Bronchial epithelial cell (primary cell): ENCODE measurements around the gene ZSCAN5B. TPM values are rescaled to one million over a fixed set of nuclear protein-coding genes. Genes with fewer than 3 reads are reported as not detected.
"Not testable (repeated sequence)": the region's sequence is repeated elsewhere in the genome, so short reads cannot be mapped to it uniquely, and the experiment has no call there.

Experiments used
- DNase-seq: peaks from one replicate; pipeline ENCODE4 v3.0.0-alpha.2; 2010; ENCODE audit warnings: low read depth
- FAIRE-seq: peaks from 2 replicates; lab custom pipeline; 2011; peaks lifted over from hg19 to GRCh38; lab: Jason Lieb, UNC
- H3K27me3 ChIP-seq: 2 replicates; pipeline ENCODE4 v1.5.1; 2011; ENCODE audit warnings: low read length; ENCODE audit not compliant: control insufficient read depth, insufficient read depth
- H3K36me3 ChIP-seq: 2 replicates; pipeline ENCODE4 v1.5.1; 2011; ENCODE audit warnings: low read length; ENCODE audit not compliant: control insufficient read depth, insufficient read depth
- H3K4me3 ChIP-seq: 2 replicates; pipeline ENCODE4 v1.5.1; 2011; ENCODE audit warnings: mild to moderate bottlenecking, low read depth, low read length, control low read depth
- total RNA-seq: library from RNA; depleted of rRNA; stranded (reverse); fragments of >200 nt; gene quantifications from 2 replicates; pipeline ENCODE4 v1.2.1, GENCODE V29; 2014
- TF ChIP-seq, protein P1 (sequence below): IDR thresholded peaks from 2 replicates; pipeline ENCODE4 v1.5.1; 2011; ENCODE audit warnings: mild to moderate bottlenecking, moderate library complexity, low read length, control low read depth, inconsistent platforms; ENCODE audit not compliant: insufficient read depth, severe bottlenecking

The ZSCAN5B gene
- total RNA-seq, 1 donor from 2014 or later = not detected

DNA sequence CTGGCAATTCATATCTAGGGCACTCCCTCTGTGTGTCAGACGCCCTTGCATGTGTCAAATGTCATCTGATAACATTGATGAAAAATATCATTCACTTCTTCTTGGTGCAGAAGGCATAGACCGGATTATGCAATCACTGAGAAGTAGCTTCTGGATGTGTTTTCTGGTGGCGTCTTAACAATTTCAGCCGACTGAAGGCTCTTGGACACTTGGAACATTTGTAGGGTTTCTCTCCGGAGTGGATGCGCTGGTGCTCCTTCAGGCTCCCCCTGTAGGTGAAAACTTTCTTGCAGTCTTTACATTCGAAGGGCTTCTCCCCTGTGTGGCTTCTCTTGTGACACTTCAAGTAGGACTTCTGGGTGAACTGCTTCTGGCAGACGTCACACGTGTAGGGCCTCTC is 23.9 kb upstream of the ZSCAN5B start:
- H3K27me3 ChIP-seq, H3K36me3 ChIP-seq, H3K4me3 ChIP-seq: not testable (repeated sequence)
- DNase-seq = peak; percentile 10
- TF ChIP-seq, protein P1, sequence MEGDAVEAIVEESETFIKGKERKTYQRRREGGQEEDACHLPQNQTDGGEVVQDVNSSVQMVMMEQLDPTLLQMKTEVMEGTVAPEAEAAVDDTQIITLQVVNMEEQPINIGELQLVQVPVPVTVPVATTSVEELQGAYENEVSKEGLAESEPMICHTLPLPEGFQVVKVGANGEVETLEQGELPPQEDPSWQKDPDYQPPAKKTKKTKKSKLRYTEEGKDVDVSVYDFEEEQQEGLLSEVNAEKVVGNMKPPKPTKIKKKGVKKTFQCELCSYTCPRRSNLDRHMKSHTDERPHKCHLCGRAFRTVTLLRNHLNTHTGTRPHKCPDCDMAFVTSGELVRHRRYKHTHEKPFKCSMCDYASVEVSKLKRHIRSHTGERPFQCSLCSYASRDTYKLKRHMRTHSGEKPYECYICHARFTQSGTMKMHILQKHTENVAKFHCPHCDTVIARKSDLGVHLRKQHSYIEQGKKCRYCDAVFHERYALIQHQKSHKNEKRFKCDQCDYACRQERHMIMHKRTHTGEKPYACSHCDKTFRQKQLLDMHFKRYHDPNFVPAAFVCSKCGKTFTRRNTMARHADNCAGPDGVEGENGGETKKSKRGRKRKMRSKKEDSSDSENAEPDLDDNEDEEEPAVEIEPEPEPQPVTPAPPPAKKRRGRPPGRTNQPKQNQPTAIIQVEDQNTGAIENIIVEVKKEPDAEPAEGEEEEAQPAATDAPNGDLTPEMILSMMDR = peak; percentile 37
- peak; percentile 47 for FAIRE-seq

DNA sequence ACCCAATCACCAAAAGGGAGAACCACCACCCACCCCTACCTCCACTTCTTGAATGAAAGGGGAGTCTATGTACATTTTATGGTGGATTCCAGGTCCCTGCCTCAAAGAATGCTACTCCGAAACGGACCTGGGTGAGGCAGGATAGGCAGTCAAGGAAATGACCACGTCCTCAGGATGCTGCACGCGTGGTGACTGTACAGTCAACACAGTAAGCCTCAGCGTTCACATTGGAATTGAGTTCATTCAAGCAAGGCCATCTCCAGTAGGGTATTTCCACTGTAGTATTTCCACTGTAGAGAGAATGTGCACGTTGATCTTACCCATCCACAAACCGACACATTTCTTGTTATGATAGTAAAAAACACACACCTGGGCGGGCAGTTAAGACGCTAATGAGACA is 21.4 kb upstream of the ZSCAN5B start:
- no peak for DNase-seq
- no peaks in the 10 kb centered on the region for H3K27me3 ChIP-seq
- TF ChIP-seq, protein P1 = no peak
- no peak for FAIRE-seq
- no peak overlapping the region for H3K4me3 ChIP-seq
- H3K36me3 ChIP-seq = no peaks in the 10 kb centered on the region

DNA sequence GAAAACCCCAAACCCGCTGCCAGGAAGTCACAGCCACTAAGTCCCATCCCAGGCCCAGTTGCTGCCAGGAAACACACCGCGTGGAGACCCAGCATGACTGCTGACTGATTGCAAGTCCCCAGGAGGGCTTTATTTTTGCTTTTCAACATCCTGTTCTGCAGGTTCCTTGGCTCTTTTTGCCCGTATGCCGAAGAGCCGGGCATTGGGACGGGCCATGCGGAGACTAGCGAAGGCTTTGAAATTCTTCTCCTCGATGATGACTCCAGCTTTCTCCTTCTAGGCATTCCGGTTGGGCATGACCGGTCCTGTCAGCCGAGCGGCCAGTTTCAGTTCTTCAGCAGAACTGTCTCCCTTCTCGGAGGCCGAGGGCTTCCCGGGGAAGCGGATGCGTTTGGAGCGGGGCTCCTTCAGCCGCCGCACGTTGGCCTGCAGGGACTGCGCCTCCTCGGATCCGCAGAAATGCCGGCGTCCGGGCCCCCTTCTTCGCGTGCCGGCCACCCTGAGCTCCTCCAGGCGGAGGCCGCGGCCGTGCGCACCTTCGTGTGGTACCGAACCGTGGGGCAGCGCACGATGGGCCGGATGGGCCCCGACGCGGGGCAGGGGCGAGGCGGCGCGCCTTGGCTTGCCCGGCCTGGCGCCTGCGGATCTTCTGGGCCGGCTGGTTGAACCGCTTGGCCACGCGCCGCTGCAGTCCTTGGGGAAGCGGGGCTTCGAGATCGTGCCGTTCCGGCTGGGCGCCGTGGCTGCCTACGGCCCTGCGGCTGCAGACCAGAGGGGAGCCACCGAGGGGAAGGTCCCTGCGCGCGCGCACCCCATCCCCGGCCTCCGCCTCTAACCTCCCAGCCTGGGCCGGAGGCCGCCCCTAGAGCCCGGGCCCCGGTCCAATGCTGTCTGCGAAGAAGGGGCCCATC is 19.7 kb upstream of the ZSCAN5B start:
- Histone ChIP-seq H3K4me3 (peak overlapping the region; percentile 36), H3K36me3 (no peaks in the 10 kb centered on the region), H3K27me3 (no peaks in the 10 kb centered on the region)
- TF ChIP-seq, protein P1 = no peak
- DNase-seq (peak; percentile 85), FAIRE-seq (no peak)

DNA sequence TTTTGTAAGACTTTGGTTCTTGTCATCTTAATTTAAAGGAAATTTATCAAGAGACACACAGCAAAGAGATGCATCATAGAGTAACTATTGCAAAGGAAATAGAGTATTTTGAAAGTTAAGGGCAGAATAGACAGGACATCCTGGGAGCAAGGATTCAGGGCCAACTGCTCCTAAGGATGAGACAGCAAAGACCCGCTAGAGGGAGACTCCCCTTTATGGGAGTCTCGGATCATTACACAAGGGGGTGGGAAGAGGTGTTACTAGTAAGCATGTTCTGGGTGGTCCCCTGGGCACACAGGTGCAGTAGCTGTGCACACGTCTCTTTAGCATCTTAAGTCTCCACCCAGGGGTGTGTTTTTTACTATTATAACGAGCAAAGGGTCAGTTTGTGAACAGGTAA is 14.1 kb upstream of the ZSCAN5B start:
- no peak for DNase-seq
- TF ChIP-seq, protein P1 = no peak
- FAIRE-seq = no peak
- Histone ChIP-seq H3K27me3 (no peaks in the 10 kb centered on the region), H3K4me3 (no peak overlapping the region), H3K36me3 (no peaks in the 10 kb centered on the region)

DNA sequence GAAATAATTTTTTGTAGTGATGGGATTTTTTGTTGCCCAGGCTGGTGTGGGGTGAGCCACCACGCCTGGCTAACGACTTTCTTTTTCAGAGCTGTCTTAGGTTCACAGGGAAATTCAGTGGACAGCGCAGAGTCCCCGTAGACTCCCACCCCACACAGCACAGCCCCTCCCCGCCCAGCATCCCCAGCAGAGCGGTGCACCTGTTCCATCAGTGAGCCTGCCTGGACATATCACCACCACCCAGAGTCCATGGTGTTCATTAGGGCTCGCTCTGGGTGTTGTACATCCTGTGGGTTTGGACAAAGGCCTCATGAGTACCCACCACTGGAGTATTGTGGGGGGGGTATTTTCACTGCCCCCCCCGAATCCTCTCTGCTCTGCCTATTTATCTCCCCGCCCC is 12.5 kb upstream of the ZSCAN5B start:
- FAIRE-seq, DNase-seq, H3K36me3 ChIP-seq, H3K4me3 ChIP-seq, H3K27me3 ChIP-seq: not testable (repeated sequence)

DNA sequence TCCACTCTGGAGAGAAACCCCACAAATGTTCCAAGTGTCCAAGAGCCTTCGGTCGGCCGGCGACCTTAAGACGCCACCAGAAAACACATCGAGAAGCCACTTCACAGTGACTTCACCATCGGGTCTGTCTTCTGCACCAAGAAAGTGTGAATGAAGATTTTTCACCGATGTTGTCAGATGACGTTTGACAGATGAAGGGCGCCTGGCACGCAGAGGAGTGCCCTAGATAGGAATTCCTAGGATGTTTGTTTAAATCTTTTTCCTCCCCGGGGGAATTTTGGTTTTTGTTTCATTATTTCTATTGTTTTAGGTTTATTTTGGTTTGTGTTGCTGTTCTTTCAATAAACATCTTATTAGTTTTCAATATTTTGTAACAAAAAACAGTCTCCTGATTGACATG is 11.5 kb upstream of the ZSCAN5B start:
- FAIRE-seq = no peak
- Histone ChIP-seq H3K4me3 (no peak overlapping the region), H3K36me3 (no peaks in the 10 kb centered on the region), H3K27me3 (no peaks in the 10 kb centered on the region)
- DNase-seq = no peak
- TF ChIP-seq, protein P1 = no peak

DNA sequence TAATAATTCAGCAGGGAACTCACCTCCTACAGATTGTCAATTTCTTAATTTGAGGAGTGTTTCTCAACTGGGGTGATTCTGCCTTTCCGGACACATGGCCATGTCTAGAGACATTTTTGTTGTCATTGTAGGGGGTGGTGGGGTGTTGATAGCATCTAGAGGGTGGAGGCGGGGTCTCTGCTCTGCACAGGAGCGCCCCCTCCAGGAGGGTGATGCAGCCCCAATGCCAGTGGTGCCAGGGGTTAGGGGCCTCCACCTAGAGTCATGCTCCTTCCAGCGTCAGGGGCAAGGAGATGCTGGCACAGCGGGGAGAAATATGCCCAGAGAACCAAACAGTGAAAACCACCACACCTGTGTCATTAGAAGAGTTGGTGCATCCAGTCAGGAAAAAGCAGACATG is 10.0 kb upstream of the ZSCAN5B start:
- not testable (repeated sequence) for DNase-seq, FAIRE-seq, H3K4me3 ChIP-seq

More for the DNA sequence above, 10.0 kb upstream of the ZSCAN5B start:
- H3K36me3 ChIP-seq, H3K27me3 ChIP-seq: not testable (repeated sequence)
